ENCODE results near the gene PEAR1.

PEAR1 gene

GRCh38 chr1:156860628-156861423 is 32.7 kb upstream of the PEAR1 start, which contains the start of gene NTRK1:
Gene NTRK1, plus strand, starts transcription at chr1:156860865. Its CDS starts 70 bp downstream, at chr1:156860935.
- DNase-seq (ENCODE audit: low read depth): no peak

- DNase-seq (ENCODE audit: low read depth): no peak
Measured at GRCh38 chr1:156862584-156862983, 30.9 kb upstream of the PEAR1 start.

- no peak for DNase-seq (ENCODE audit: low read depth)
Measured at GRCh38 chr1:156862997-156863599, 30.4 kb upstream of the PEAR1 start.

- DNase-seq (ENCODE audit: low read depth): no peak
Measured at GRCh38 chr1:156863631-156864030, 29.9 kb upstream of the PEAR1 start.

- no peak for DNase-seq (ENCODE audit: low read depth)
Measured at GRCh38 chr1:156864796-156865195, 28.7 kb upstream of the PEAR1 start.

- no peak for DNase-seq (ENCODE audit: low read depth)
Measured at GRCh38 chr1:156865258-156865657, 28.3 kb upstream of the PEAR1 start.

GRCh38 chr1:156865865-156866248 is 27.7 kb upstream of the PEAR1 start:
- no peak for DNase-seq (ENCODE audit: low read depth)

GRCh38 chr1:156866249-156866909 is 27.1 kb upstream of the PEAR1 start:
- DNase-seq (ENCODE audit: low read depth): no peak

GRCh38 chr1:156868341-156868740 is 25.2 kb upstream of the PEAR1 start:
- DNase-seq (ENCODE audit: low read depth): no peak

- DNase-seq (ENCODE audit: low read depth): no peak
Measured at GRCh38 chr1:156869455-156869854, 24.1 kb upstream of the PEAR1 start.

GRCh38 chr1:156873659-156874058 is 19.9 kb upstream of the PEAR1 start:
- no peak for DNase-seq (ENCODE audit: low read depth)

GRCh38 chr1:156874142-156874541 is 19.4 kb upstream of the PEAR1 start:
- no peak for DNase-seq (ENCODE audit: low read depth)

- DNase-seq (ENCODE audit: low read depth): no peak
Measured at GRCh38 chr1:156874572-156875340, 18.8 kb upstream of the PEAR1 start.

- no peak for DNase-seq (ENCODE audit: low read depth)
Measured at GRCh38 chr1:156875341-156875615, 18.2 kb upstream of the PEAR1 start.

GRCh38 chr1:156876281-156876680 is 17.2 kb upstream of the PEAR1 start:
- DNase-seq (ENCODE audit: low read depth): no peak

- no peak for DNase-seq (ENCODE audit: low read depth)
Measured at GRCh38 chr1:156877433-156878170, 15.9 kb upstream of the PEAR1 start.

GRCh38 chr1:156879876-156880275 is 13.6 kb upstream of the PEAR1 start:
- DNase-seq (ENCODE audit: low read depth): no peak

- no peak for DNase-seq (ENCODE audit: low read depth)
Measured at GRCh38 chr1:156880473-156880872, 13.0 kb upstream of the PEAR1 start.

GRCh38 chr1:156881101-156881500 is 12.4 kb upstream of the PEAR1 start:
- no peak for DNase-seq (ENCODE audit: low read depth)

- no peak for DNase-seq (ENCODE audit: low read depth)
Measured at GRCh38 chr1:156881663-156882062, 11.9 kb upstream of the PEAR1 start.

- DNase-seq (ENCODE audit: low read depth): no peak
Measured at GRCh38 chr1:156882543-156882942, 11.0 kb upstream of the PEAR1 start.

GRCh38 chr1:156883919-156884318 is 9.6 kb upstream of the PEAR1 start:
- DNase-seq (ENCODE audit: low read depth): no peak

Measured in HS-27A (cell line).